Upper lobe of left lung (tissue), 6 donors: ENCODE measurements around the gene CEP192. TPM values are rescaled to one million over a fixed set of nuclear protein-coding genes. Genes with fewer than 3 reads are reported as not detected.

ENCODE experiments used
- ATAC-seq, 2 donors: fragments of 200-7000 bp; cut with Tn5 transposase; one replicate each; pipeline ENCODE4 v1.9.1; 2022; ENCODE audit warnings: mild to moderate bottlenecking in 2 of 2, moderate library complexity in 2 of 2; ENCODE audit not compliant: low FRiP score in 2 of 2
- DNase-seq, 2 donors: peaks; one replicate each; pipeline ENCODE4 v3.0.0-alpha.2; 2019 to 2020
- H3K27ac ChIP-seq, 4 donors: fragments of 200-600 bp; sonication (generic); one replicate each; pipeline ENCODE4 v1.5.1; 2016 to 2019
- H3K27me3 ChIP-seq, 4 donors: fragments of 200-600 bp; sonication (generic); one replicate each; pipeline ENCODE4 v1.5.1; 2017 to 2019
- H3K36me3 ChIP-seq, 4 donors: fragments of 200-600 bp; sonication (generic); one replicate each; pipeline ENCODE4 v1.5.1; 2016 to 2019
- H3K4me1 ChIP-seq, 4 donors: fragments of 200-600 bp; sonication (generic); one replicate each; pipeline ENCODE4 v1.5.1; 2018 to 2019
- H3K4me3 ChIP-seq, 4 donors: fragments of 200-600 bp; sonication (generic); one replicate each; pipeline ENCODE4 v1.5.1; 2017 to 2019; ENCODE audit warnings: mild to moderate bottlenecking in 2 of 4, moderate library complexity in 1 of 4
- H3K9me3 ChIP-seq, 4 donors: fragments of 200-600 bp; sonication (generic); one replicate each; pipeline ENCODE4 v1.5.1; 2018 to 2019
- EP300 ChIP-seq, 4 donors: sonication (generic); formaldehyde crosslinking; IDR thresholded peaks; one replicate each; pipeline ENCODE4 v1.5.1; 2017; ENCODE audit warnings: antibody characterized with exemption in 4 of 4, control low read depth in 2 of 4
- POLR2A ChIP-seq, 4 donors: fragments of 450-650 bp; IDR thresholded peaks; one replicate each; pipeline ENCODE4 v1.5.1; 2016 to 2017; ENCODE audit warnings: antibody characterized with exemption in 4 of 4, mild to moderate bottlenecking in 2 of 4
- POLR2AphosphoS5 ChIP-seq, 2 donors: sonication (generic); formaldehyde crosslinking; IDR thresholded peaks; one replicate each; pipeline ENCODE4 v1.5.1; 2017; ENCODE audit warnings: antibody characterized with exemption in 2 of 2
- WGBS, 2 donors: methylation state at CpG; one replicate each; pipeline ENCODE4 v1.1.5; 2017 to 2018; 5-methylcytosine and 5-hydroxymethylcytosine counted together
- total RNA-seq, 6 donors: library from RNA; depleted of rRNA in 4 of 6; stranded (reverse); fragments of >200 nt in 4 of 6; gene quantifications; one replicate each; pipeline versions ENCODE4 v1.1.0 to v1.2.1, GENCODE V29; 2016 to 2021
- TF ChIP-seq, protein P1 (sequence below), 6 experiments: fragments of 450-650 bp in 4 of 6; fragments of 200-600 bp in 2 of 6; sonication (generic) in 2 of 6; IDR thresholded peaks; one replicate each; pipeline ENCODE4 v1.5.1; 2016 to 2019; ENCODE audit warnings: antibody characterized with exemption in 6 of 6
- donor health status: DM: no; HTN: no; CAD: no; lungs with moderate emphysema.
- donor health status: DM: no; HTN: yes; CAD: no; lungs with severe emphysema.

Gene CEP192
- total RNA-seq, 6 donors from 2014 or later = 14.3 to 41.3 (median 22.5) TPM

DNA sequence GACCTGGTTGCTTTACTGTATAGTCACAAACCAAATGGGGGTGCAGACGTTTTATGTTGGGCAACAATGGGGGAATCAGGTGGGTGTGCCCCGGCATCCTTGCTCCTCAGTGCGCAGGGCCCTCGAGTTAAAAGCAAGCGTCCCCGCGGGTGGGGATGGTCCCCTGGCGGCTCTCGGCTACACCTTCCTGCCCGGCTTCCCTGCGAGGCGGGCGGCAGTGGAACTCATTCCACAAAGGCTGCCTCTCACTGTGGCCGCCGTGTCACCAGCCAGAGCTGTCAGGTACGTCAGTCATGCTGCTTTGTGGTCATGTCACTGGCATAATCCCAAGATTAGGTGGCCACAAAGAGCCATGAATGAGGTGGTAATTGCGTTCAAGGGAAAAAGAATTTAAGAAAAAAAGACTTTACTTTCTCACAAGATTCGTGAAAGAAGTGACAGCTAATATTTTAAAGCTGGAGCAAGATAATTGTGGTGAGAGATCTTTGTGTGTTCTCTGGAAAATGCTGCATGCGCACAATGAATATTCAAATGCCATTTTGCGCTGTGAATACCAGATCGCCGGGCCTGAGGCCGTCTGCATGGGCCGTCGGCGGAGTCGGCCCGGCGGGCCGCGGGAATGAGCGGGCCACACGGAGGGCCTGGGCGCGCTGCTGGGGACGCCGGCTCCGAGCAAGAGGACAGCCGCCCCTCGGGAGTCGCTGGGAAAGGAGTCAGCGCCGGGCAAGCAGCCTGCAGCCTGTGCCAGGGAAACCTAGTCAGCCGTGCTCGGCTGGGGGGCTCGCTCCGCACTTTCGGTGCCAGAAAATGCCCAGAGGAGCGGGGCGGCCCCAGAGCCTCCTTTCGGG, 145.1 kb downstream of the CEP192 start:
- Histone ChIP-seq H3K27ac (peak overlapping the region; percentile 64 to 83 (median 74)), H3K9me3 (no peaks in the 10 kb centered on the region), H3K27me3 (peaks cover 0 to 11% (median 0%) of the 10 kb centered on the region in 4 donors), H3K4me1 (peaks cover 6 to 19% (median 16%) of the 10 kb centered on the region in 4 donors), H3K4me3 (peak overlapping the region; percentile 57 to 79 (median 72)), H3K36me3 (no peaks in the 10 kb centered on the region)
- peak; percentile 3 to 62 for ATAC-seq
- TF ChIP-seq, protein P1, sequence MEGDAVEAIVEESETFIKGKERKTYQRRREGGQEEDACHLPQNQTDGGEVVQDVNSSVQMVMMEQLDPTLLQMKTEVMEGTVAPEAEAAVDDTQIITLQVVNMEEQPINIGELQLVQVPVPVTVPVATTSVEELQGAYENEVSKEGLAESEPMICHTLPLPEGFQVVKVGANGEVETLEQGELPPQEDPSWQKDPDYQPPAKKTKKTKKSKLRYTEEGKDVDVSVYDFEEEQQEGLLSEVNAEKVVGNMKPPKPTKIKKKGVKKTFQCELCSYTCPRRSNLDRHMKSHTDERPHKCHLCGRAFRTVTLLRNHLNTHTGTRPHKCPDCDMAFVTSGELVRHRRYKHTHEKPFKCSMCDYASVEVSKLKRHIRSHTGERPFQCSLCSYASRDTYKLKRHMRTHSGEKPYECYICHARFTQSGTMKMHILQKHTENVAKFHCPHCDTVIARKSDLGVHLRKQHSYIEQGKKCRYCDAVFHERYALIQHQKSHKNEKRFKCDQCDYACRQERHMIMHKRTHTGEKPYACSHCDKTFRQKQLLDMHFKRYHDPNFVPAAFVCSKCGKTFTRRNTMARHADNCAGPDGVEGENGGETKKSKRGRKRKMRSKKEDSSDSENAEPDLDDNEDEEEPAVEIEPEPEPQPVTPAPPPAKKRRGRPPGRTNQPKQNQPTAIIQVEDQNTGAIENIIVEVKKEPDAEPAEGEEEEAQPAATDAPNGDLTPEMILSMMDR (IDR thresholded peaks at IDR 0.05) = no peak
- TF ChIP-seq EP300 (IDR thresholded peaks at IDR 0.05) (no peak), POLR2A (IDR thresholded peaks at IDR 0.05) (no peak), POLR2AphosphoS5 (IDR thresholded peaks at IDR 0.05) (no peak)
- DNase-seq = peak in 1 of 2 donors; percentile 88
- WGBS, 2 donors = 23 to 24% methylated on average over 34 to 44 of the region's 51 CpGs

DNA sequence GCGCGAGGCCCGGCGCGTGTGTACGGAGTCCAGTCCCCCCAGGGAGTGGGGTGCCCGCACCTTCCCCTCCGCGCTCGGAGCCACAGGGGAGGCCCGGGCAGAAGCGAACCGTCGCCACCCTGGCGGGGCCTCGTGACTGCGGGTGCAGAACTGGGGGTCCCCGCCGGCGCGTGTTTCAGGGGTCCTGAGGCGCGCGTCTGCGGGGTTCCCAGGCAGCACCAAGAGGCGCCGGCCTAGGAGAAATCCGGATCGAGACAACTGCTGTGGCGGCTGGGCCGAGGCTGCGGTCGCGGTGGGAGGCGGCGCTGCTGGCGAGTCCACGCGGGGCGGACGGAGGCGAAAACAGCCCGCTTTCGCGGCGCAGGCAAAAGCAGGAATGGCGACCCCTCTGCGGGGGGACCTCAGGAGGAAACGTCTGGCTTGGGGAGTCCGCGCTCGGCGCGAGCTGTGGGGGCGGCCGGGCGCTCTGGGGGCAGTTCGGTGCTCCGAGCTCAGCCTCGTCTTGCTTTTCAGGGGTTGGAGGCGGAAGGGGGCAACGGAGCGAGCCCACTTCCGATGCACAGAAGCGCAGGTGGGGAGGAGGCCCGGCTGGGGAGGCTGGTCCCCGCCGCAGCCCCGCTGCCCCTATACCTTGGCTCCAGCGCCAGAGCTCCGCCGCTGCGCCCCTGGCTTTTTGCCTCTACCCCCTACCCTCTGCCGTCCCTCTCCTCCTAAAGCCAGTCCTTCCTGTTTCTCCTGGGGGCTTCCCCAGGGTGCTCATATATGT, 145.9 kb downstream of the CEP192 start:
- H3K4me1 ChIP-seq = peaks cover 6 to 19% (median 16%) of the 10 kb centered on the region in 4 donors
- WGBS, 2 donors = 0 to 1% methylated on average over 18 to 29 of the region's 74 CpGs
- DNase-seq = peak in 1 of 2 donors; percentile 92
- TF ChIP-seq EP300 (IDR thresholded peaks at IDR 0.05) = no peak
- TF ChIP-seq POLR2A (IDR thresholded peaks at IDR 0.05) = no peak
- TF ChIP-seq, protein P1 (IDR thresholded peaks at IDR 0.05) = no peak
- peak; percentile 52 to 83 for ATAC-seq
- no peaks in the 10 kb centered on the region for H3K9me3 ChIP-seq
- H3K4me3 ChIP-seq = peak overlapping the region; percentile 57 to 79 (median 72)
- H3K27me3 ChIP-seq = peaks cover 0 to 11% (median 0%) of the 10 kb centered on the region in 4 donors
- H3K27ac ChIP-seq = peak overlapping the region; percentile 64 to 83 (median 74)
- no peaks in the 10 kb centered on the region for H3K36me3 ChIP-seq

DNA sequence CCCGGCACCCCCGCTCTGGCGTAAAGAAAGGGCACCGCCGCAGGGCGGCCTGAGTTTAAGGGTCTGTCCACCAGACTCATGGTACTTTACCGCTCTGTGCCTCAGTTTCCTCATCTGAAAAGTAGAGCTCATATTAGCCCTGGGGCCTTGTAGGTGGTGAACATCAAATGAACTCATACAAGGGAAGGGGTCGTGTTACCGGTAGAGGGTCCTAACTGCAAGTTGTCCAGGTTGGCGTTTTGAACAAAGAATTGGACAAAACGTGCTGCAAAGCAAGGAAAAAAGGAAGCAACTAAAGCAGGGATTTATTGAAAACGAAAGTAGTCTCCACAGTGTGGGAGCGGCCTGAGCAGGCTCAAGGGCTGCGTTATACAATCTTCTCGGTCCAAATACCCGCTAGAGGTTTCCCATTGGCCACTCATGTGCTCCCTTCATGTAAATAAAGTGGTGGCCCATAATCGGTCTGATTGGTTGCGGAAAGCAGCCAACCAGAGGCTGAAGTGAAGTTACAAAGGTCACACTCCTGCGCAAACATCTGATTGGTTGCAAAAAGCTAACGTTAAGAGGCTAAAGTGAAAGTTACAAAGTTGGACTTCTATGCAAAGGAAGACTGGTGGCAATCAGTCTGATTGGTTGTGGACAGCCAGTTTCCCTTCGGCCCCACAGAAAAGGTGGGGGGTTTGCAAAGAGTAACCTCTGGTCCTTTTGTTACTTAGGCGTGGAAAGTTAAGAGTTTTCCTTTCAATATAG, 146.7 kb downstream of the CEP192 start:
- Histone ChIP-seq H3K4me1 (peaks cover 6 to 19% (median 16%) of the 10 kb centered on the region in 4 donors), H3K9me3 (no peaks in the 10 kb centered on the region), H3K27ac (peak overlapping the region; percentile 64 to 83 (median 74)), H3K36me3 (no peaks in the 10 kb centered on the region), H3K4me3 (peak overlapping the region; percentile 57 to 79 (median 72)), H3K27me3 (peaks cover 0 to 11% (median 0%) of the 10 kb centered on the region in 4 donors)
- ATAC-seq (peak; percentile 93 to 94), DNase-seq (peak in 1 of 2 donors; percentile 84)
- peak in 2 of 4 donors; percentile 41 to 57 for TF ChIP-seq POLR2A (IDR thresholded peaks at IDR 0.05)
- TF ChIP-seq EP300 (IDR thresholded peaks at IDR 0.05) = no peak
- peak in 1 of 2 donors; percentile 20 for TF ChIP-seq POLR2AphosphoS5 (IDR thresholded peaks at IDR 0.05)
- TF ChIP-seq, protein P1 (IDR thresholded peaks at IDR 0.05) = no peak
- WGBS, 2 donors = 38 to 39% methylated on average over 22 of the region's 22 CpGs

DNA sequence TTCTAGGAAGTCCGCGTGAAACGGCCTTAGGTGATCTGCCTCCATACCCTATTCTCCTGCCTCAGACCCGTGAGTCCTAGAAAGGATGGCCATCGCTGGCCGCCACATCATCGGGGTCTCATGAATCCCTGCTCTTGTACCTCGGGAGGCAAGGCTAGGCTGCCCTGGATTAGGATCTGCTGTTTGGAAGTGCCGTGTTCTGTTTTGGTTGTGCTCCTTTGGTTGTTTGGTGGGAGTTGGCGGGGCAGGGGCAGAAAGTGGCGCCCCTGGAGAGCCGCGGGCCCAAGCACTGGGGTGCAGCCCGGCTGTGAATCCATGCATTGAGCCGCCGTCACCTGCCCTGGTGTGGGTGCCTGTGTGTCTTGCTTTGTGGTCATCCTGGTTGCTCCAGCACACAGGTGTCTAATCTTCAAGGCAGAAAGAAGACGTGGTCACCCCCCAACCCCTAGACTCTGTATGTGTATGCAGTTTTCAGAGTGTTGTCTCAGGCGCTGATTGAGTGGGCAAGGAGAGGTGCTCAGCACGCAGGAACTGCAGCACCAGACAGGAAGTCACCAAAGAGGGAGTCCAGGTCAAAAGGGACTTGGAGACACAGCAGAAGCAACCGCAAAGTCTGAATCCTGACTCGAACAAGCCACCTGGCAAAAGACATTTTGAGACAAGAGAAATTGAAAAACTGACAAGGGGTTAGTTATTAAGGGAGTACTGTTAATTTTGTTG, 147.4 kb downstream of the CEP192 start:
- Histone ChIP-seq H3K27ac (peak overlapping the region in 1 of 4 donors; percentile 49), H3K36me3 (no peaks in the 10 kb centered on the region)
- peak in 1 of 2 donors; percentile 70 for DNase-seq

More for the DNA sequence above, 147.4 kb downstream of the CEP192 start:
- peaks cover 6 to 19% (median 16%) of the 10 kb centered on the region in 4 donors for H3K4me1 ChIP-seq
- ATAC-seq = no peak
- peak overlapping the region in 2 of 4 donors; percentile 76 to 79 for H3K4me3 ChIP-seq
- 88 to 91% methylated on average over 15 to 21 of the region's 21 CpGs for WGBS, 2 donors
- H3K27me3 ChIP-seq = peaks cover 0 to 11% (median 0%) of the 10 kb centered on the region in 4 donors
- TF ChIP-seq EP300 (IDR thresholded peaks at IDR 0.05) (no peak), POLR2A (IDR thresholded peaks at IDR 0.05) (no peak), POLR2AphosphoS5 (IDR thresholded peaks at IDR 0.05) (no peak)
- TF ChIP-seq, protein P1 (IDR thresholded peaks at IDR 0.05) = no peak
- H3K9me3 ChIP-seq = peaks cover 0 to 6% (median 1%) of the 10 kb centered on the region in 4 donors
